HT-29 (cell line): ENCODE measurements around the gene TBC1D3. TPM values are rescaled to one million over a fixed set of nuclear protein-coding genes. Genes with fewer than 3 reads are reported as not detected.
"Not testable (repeated sequence)": the region's sequence is repeated elsewhere in the genome, so short reads cannot be mapped to it uniquely, and the experiment has no call there.

Source experiments
- DNase-seq: peaks from one replicate; pipeline ENCODE4 v3.0.0-alpha.2; 2015; ENCODE audit warnings: low spot score
- small RNA-seq: library from RNA; depleted of rRNA; stranded (forward); fragments of <200 nt; gene quantifications from one replicate; pipeline ENCODE3, GENCODE V24; 2014
- total RNA-seq: library from RNA; depleted of rRNA; stranded (reverse); fragments of >200 nt; shearing (Covaris generic); gene quantifications from 2 replicates; pipeline ENCODE4 v1.2.3, GENCODE V29; 2014; rRNA removed

The TBC1D3 gene
- total RNA-seq, result not detected in 2 replicates

- not testable (repeated sequence) for DNase-seq
These were observed at the start of gene TBC1D3 for GRCh38 chr17:38192455-38192854. Gene TBC1D3 (minus strand): TSS chr17:38192555. CDS start chr17:38191029, 1,526 bp downstream.

DNA sequence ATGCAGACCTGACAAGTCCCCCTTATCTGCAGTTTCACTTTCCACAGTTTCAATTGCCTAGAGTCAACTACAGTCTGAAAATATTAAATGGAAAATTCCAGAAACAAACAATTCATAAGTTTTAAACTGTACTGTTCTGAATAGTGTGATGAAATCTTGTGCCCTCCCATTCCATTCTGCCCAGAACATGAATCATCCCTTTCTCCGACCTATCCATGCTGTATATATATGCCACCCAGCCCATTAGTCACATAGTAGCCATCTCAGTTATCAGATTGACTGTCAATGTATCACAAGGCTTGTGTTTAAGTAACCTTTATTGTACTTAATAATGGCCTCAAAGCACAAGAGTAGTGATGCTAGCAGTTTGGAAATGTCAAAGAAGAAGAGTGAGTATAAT is 40.4 kb upstream of the TBC1D3 start:
- DNase-seq, result not testable (repeated sequence)

GRCh38 chr17:38225844-38226495 is 33.6 kb upstream of the TBC1D3 start:
- DNase-seq, result not testable (repeated sequence)

- DNase-seq, result not testable (repeated sequence)
These were observed 28.5 kb upstream of the TBC1D3 start for GRCh38 chr17:38220867-38221266.

DNA sequence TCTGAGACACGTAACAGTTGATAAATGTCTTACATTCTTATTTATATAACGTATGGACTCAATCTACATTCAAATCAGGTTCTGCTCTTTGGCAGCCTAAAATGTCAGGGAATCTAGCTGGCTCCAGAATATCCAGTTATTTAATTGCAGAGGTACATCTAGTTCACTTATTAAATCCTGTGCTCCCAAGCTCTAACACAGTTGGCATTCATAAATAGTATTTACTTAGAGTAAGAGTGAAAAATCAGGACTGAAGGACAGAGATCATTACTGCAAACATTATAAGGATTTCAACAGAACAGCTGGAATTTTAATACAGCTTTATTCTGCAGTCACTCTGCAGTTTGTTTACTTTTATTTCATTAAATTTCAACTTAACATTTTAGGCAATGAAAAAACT is 7.9 kb upstream of the TBC1D3 start:
- DNase-seq, result not testable (repeated sequence)

DNA sequence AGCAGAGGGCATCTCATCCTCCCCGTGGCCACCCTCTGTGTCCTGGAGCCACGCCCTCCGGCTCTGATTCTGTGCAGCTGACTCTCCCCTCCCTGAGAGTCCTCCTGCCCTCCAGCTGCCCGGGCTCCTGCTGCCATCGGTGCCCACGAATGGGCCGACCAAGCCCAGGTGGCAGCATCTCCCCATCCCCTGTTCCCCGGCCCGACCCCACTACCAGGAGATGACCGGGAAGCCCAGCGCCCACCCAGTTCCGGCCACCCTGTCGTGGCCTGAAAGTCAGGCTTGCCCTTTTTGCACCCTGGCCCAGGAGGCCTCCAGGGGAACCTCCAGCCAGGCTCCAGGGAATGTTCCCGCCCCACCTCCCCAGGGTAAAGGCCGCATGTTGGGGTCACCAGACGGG is 57.5 kb downstream of the TBC1D3 start:
- DNase-seq, result not testable (repeated sequence)

Small RNA genes within 50 kb of the gene (small RNA-seq; reads per million reads assigned to genes)
- gene RF00019 (not detected), gene RNA5SP526 (not detected)

Other genes with a start within 250 kb of the TBC1D3 start
- 22.5 and 25.3 TPM in 2 replicates for gene TBC1D3L, start 203.5 kb downstream of the TBC1D3 start, total RNA-seq
- 0.10 TPM in 1 of 2 replicates, not detected in the other for gene TBC1D3D, start 188.6 kb downstream of the TBC1D3 start, total RNA-seq
- gene TBC1D3C, start 123.9 kb downstream of the TBC1D3 start, total RNA-seq, result not detected in 2 replicates
- gene TBC1D3E, start 64.6 kb downstream of the TBC1D3 start, total RNA-seq, result not detected in 2 replicates
- gene MRPL45, start 104.6 kb upstream of the TBC1D3 start, total RNA-seq, result 81.6 and 82.3 TPM in 2 replicates
- gene GPR179, start 151.4 kb upstream of the TBC1D3 start, total RNA-seq, result 0.03 and 0.13 TPM in 2 replicates
- 28.8 and 36.2 TPM in 2 replicates for gene SOCS7, start 159.3 kb upstream of the TBC1D3 start, total RNA-seq
- 326 and 391 TPM in 2 replicates for gene ARHGAP23, start 235.9 kb upstream of the TBC1D3 start, total RNA-seq